RWPE1 (cell line): ENCODE measurements around the gene OR2B6.

Experiments used
- CTCF ChIA-PET: fragments of 350-600 bp; sonication (Branson Sonifier 250); formaldehyde crosslinking; extraction: SDS; loops from one replicate; lab custom pipeline; 2021; lab: Yijun Ruan, JAX
- POLR2A ChIA-PET: fragments of 400-600 bp; formaldehyde crosslinking; extraction: SDS; loops from one replicate; lab custom pipeline; 2020; ENCODE audit warnings: antibody characterized with exemption; ENCODE audit not compliant: low non-redundant PET; lab: Yijun Ruan, JAX
- DNase-seq: peaks from one replicate; pipeline ENCODE4 v3.0.0; 2012; ENCODE audit warnings: low spot score
- H3K27ac ChIP-seq: fragments of 450-650 bp; 2 replicates; pipeline ENCODE4 v1.5.1; 2017
- CTCF ChIP-seq: fragments of 450-650 bp; conservative IDR thresholded peaks from 2 replicates; pipeline ENCODE4 v1.5.1; 2017; ENCODE audit warnings: low read depth, mild to moderate bottlenecking

The OR2B6 gene

GRCh38 chr6:27986928-27987725 lies 30.1 kb downstream of the OR2B6 start:
- POLR2A ChIA-PET: no interaction called here
- no peak for TF ChIP-seq CTCF
- no peak overlapping the region for H3K27ac ChIP-seq
- DNase-seq: peak; percentile 35
- CTCF ChIA-PET: interaction anchor here (0.6 to 0.7 kb wide), 2 partner anchors 16 to 365 kb away, joined by 3 read pairs; no protein-coding TSS in a partner anchor

- TF ChIP-seq CTCF: no peak
These were observed 37.6 kb downstream of the OR2B6 start for GRCh38 chr6:27994616-27995015.

DNA sequence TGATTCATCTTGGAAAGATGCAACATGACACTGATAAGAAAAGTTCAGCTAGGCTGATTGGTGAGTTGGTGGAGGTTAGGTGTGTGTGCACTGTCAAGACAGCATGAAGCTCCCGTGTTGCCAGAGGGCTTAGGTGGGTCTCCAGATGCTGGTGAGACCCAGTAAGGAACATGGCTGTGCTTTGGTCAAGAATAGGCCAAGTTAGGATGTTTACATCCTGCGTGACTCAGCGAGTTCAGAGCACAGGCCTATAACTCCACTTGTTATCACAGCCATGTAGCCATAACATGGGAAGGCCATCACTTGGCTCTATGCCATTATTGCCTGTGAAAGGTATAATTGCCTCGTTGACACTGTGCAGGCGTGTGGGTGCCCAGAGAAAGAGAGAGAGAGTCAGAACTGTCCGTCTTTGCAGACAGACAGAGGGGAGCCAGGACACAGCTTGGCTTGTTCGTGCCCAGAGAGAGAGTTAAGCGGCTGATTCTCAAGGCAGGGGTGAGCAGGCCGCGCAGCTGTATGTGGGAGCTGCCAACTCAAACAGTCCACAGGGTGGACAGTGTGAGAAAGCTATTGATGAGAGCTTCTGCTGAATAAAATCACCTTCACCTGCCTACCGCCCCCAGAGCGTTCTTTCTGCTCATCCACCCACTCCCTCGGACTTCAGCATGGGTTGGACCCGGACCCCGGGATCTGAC lies 43.5 kb downstream of the OR2B6 start:
- no peak overlapping the region for H3K27ac ChIP-seq
- CTCF ChIA-PET: interaction anchor here (0.6 to 0.7 kb wide), 2 partner anchors 29 to 407 kb away, joined by 3 read pairs; no protein-coding TSS in a partner anchor
- no peak for TF ChIP-seq CTCF
- POLR2A ChIA-PET: no interaction called here
- DNase-seq: no peak

More at GRCh38 chr6:27994616-27995015, 37.6 kb downstream of the OR2B6 start:
- ChIA-PET POLR2A (no interaction called here), CTCF (no interaction called here)
- DNase-seq: no peak
- H3K27ac ChIP-seq: no peak overlapping the region

- no peak overlapping the region for H3K27ac ChIP-seq
- TF ChIP-seq CTCF: no peak
- CTCF ChIA-PET: interaction anchor here (0.5 kb wide), 1 partner anchor 10 kb away, joined by 3 read pairs; no protein-coding TSS in a partner anchor
- no peak for DNase-seq
- POLR2A ChIA-PET: no interaction called here
These were observed 44.3 kb downstream of the OR2B6 start for GRCh38 chr6:28001351-28001750.

GRCh38 chr6:28001751-28002150 lies 44.7 kb downstream of the OR2B6 start:
- H3K27ac ChIP-seq: no peak overlapping the region
- no peak for TF ChIP-seq CTCF
- ChIA-PET POLR2A (no interaction called here), CTCF (interaction anchor here (0.5 kb wide), 1 partner anchor 9 kb away, joined by 3 read pairs; no protein-coding TSS in a partner anchor)
- DNase-seq: no peak

- ChIA-PET POLR2A (no interaction called here), CTCF (interaction anchor here (0.6 kb wide), 1 partner anchor 1670 kb away, joined by 3 read pairs; no protein-coding TSS in a partner anchor)
- peak; percentile 4 for DNase-seq
- no peak for TF ChIP-seq CTCF
- H3K27ac ChIP-seq: no peak overlapping the region
These were observed 45.1 kb downstream of the OR2B6 start for GRCh38 chr6:28002161-28002560.
